HEK293 (cell line): ENCODE data around the gene SLC19A1.

Source experiments
- ATF2 ChIP-seq: fragments of 450-650 bp; formaldehyde crosslinking; IDR thresholded peaks from 2 replicates; pipeline ENCODE4 v1.5.1; 2016; ENCODE audit warnings: missing biosample characterization, missing genetic modification characterization, low read depth
- CTCF ChIP-seq: fragments of 450-650 bp; formaldehyde crosslinking; IDR thresholded peaks from 2 replicates; pipeline ENCODE4 v1.5.1; 2016; ENCODE audit warnings: missing biosample characterization, missing genetic modification characterization
- GFI1B ChIP-seq: fragments of 450-650 bp; formaldehyde crosslinking; IDR thresholded peaks from 2 replicates; pipeline ENCODE4 v1.5.1; 2016; ENCODE audit warnings: missing biosample characterization, missing genetic modification characterization
- KLF9 ChIP-seq: fragments of 450-650 bp; formaldehyde crosslinking; IDR thresholded peaks from 2 replicates; pipeline ENCODE4 v1.5.1; 2016; ENCODE audit warnings: missing biosample characterization, missing genetic modification characterization, low read depth
- PBX3 ChIP-seq: sonication (generic); formaldehyde crosslinking; IDR thresholded peaks from 2 replicates; pipeline ENCODE4 v1.8.1; 2022; ENCODE audit warnings: mild to moderate bottlenecking, moderate library complexity, missing genetic modification reagents
- REST ChIP-seq: fragments of 450-650 bp; formaldehyde crosslinking; IDR thresholded peaks from 2 replicates; pipeline ENCODE4 v1.5.1; 2016; ENCODE audit warnings: missing biosample characterization, missing genetic modification characterization
- ZNF26 ChIP-seq: fragments of 450-650 bp; formaldehyde crosslinking; IDR thresholded peaks from 2 replicates; pipeline ENCODE4 v1.5.1; 2016; ENCODE audit warnings: missing biosample characterization, missing genetic modification characterization
- ZNF488 ChIP-seq: fragments of 450-650 bp; formaldehyde crosslinking; IDR thresholded peaks from 2 replicates; pipeline ENCODE4 v1.5.1; 2016; ENCODE audit warnings: missing biosample characterization, missing genetic modification characterization
- ZNF530 ChIP-seq: fragments of 450-650 bp; formaldehyde crosslinking; IDR thresholded peaks from 2 replicates; pipeline ENCODE4 v1.5.1; 2016; ENCODE audit warnings: low read depth, missing biosample characterization, missing genetic modification characterization

- no peak for TF ChIP-seq CTCF (tag by site-specific recombination)
- TF ChIP-seq ATF2 (tag by site-specific recombination) = no peak
- TF ChIP-seq KLF9 = no peak
- TF ChIP-seq PBX3 (CRISPR knock-in tag) = no peak
- no peak for TF ChIP-seq ZNF488
- no peak for TF ChIP-seq REST (tag by site-specific recombination)
- no peak for TF ChIP-seq ZNF26
- TF ChIP-seq ZNF530 (tag by site-specific recombination) = no peak
- no peak for TF ChIP-seq GFI1B (tag by site-specific recombination)
These were observed 87.9 kb downstream of the SLC19A1 start for GRCh38 chr21:45454060-45454925.
